ENCODE results near the gene TRPV5. TPM values are rescaled to one million over a fixed set of nuclear protein-coding genes. Genes with fewer than 3 reads are reported as not detected.

TRPV5 gene
- total and polyA plus RNA-seq, 2 of the 4 experiments (the other 2 are of a cell fraction), result not detected

- no peak overlapping the region for H2BK120ac ChIP-seq (ENCODE audit: low read depth, low read length)
- no peak overlapping the region for H3K56ac ChIP-seq (ENCODE audit: extremely low read depth, insufficient read depth, low read length)
- H3K36me3 ChIP-seq (ENCODE audit: control insufficient read depth, insufficient read depth, low read length), result no peaks in the 10 kb centered on the region
- no peaks in the 10 kb centered on the region for H3K9me1 ChIP-seq (ENCODE audit: insufficient read depth, low read length)
- TF ChIP-seq NFE2L2 (IDR thresholded peaks at IDR 0.05; ENCODE audit: low read depth, low read length), result no peak
- no peak for TF ChIP-seq MXI1 (IDR thresholded peaks at IDR 0.05; ENCODE audit: borderline replicate concordance, low read depth, low read length)
- TF ChIP-seq RCOR1 (IDR thresholded peaks at IDR 0.05; ENCODE audit: insufficient replicate concordance, low read length), result no peak
- no peak for TF ChIP-seq RAD21 (IDR thresholded peaks at IDR 0.05; ENCODE audit: low read length)
- TF ChIP-seq MAZ (IDR thresholded peaks at IDR 0.05; ENCODE audit: borderline replicate concordance, low read depth, low read length), result no peak
- TF ChIP-seq CEBPB (IDR thresholded peaks at IDR 0.05; ENCODE audit: low read depth, low read length), result no peak
- no peak for TF ChIP-seq MAFK (IDR thresholded peaks at IDR 0.05; ENCODE audit: low read depth, low read length)
- TF ChIP-seq RFX5 (IDR thresholded peaks at IDR 0.05; ENCODE audit: low read depth, low read length), result no peak
- no peak for TF ChIP-seq CHD1 (IDR thresholded peaks at IDR 0.05; ENCODE audit: low read depth, low read length)
- H4K5ac ChIP-seq (ENCODE audit: low read depth, low read length), result no peak overlapping the region
- no peak overlapping the region for H3K4me3 ChIP-seq (ENCODE audit: insufficient read depth, low read depth, low read length)
- H2BK5ac ChIP-seq (ENCODE audit: low read depth, low read length, poor library complexity, severe bottlenecking), result no peak overlapping the region
- CTCF ChIA-PET, result no interaction called here
- no peak overlapping the region for H2AK5ac ChIP-seq (ENCODE audit: low read depth, low read length)
- no peak overlapping the region for H4K8ac ChIP-seq (ENCODE audit: low read depth in 2 of 2, low read length in 2 of 2)
- BruUV-seq (replicated peaks), result no TSS peak
- H3K4me1 ChIP-seq (ENCODE audit: control insufficient read depth, insufficient read depth, low read length), result no peaks in the 10 kb centered on the region
- DNase-seq, result no peak
- ATAC-seq (ENCODE audit: low read depth), result no peak
- no CpG with 5 or more reads among the region's 3 CpGs for WGBS, 2 experiments (ENCODE audit: extremely low coverage in 2 of 2, insufficient read length in 1 of 2)
- H3K79me1 ChIP-seq (ENCODE audit: low read depth in 1 of 2, low read length in 2 of 2), result no peaks in the 10 kb centered on the region
- H2BK20ac ChIP-seq (ENCODE audit: low read depth, low read length), result no peak overlapping the region
- no peak overlapping the region for H2AK9ac ChIP-seq (replicated peaks; ENCODE audit: low read depth, low read length, poor library complexity)
- no peak overlapping the region for H3K23ac ChIP-seq (ENCODE audit: low read depth, low read length)
- no peak overlapping the region for H2BK15ac ChIP-seq (ENCODE audit: low read depth, low read length)
- H3K4me2 ChIP-seq (ENCODE audit: low read depth, low read length), result no peak overlapping the region
- intact Hi-C loops (cut with micrococcal nuclease), result no loop called here
- POLR2A ChIA-PET (ENCODE audit: unreplicated experiment), result no interaction called here
- H3K4ac ChIP-seq (ENCODE audit: low read depth, low read length), result no peak overlapping the region
- dilution Hi-C loops (cut with HindIII; ENCODE audit: low sequenced_read_pairs, unreplicated experiment), result no loop called here
- H3K18ac ChIP-seq (ENCODE audit: low read depth, low read length), result no peak overlapping the region
- H3K9me3 ChIP-seq (ENCODE audit: control insufficient read depth, insufficient read depth, low read length), result no peaks in the 10 kb centered on the region
- H4K91ac ChIP-seq (ENCODE audit: insufficient read depth, low read depth, low read length), result no peak overlapping the region
- no peak overlapping the region for H3K9ac ChIP-seq (ENCODE audit: low read depth, low read length)
- H3K14ac ChIP-seq (replicated peaks; ENCODE audit: low read depth, low read length), result no peak overlapping the region
- H3K27ac ChIP-seq (ENCODE audit: insufficient read depth, low read length), result no peak overlapping the region
- in situ Hi-C loops (cut with MboI; ENCODE audit: low sequenced_read_pairs), result no loop called here
- H2AFZ ChIP-seq (replicated peaks; ENCODE audit: low read length, poor library complexity), result no peak overlapping the region
- peaks cover 2% of the 10 kb centered on the region for H3K27me3 ChIP-seq (ENCODE audit: control insufficient read depth, insufficient read depth, low read length)
- H4K20me1 ChIP-seq (ENCODE audit: insufficient read depth, low read length), result no peaks in the 10 kb centered on the region
Measured at GRCh38 chr7:142860968-142861367, 72.6 kb downstream of the TRPV5 start.
